ENCODE measurements around the gene HACD2. TPM values are rescaled to one million over a fixed set of nuclear protein-coding genes. Genes with fewer than 3 reads are reported as not detected.

The HACD2 gene
- polyA plus RNA-seq, 4 donors, result 15.1 to 51.3 (median 22.7) TPM

- Histone ChIP-seq H3K4me3 (ENCODE audit: low read depth in 1 of 3, low read length in 3 of 3) (no peak overlapping the region), H3K27me3 (ENCODE audit: control insufficient read depth in 3 of 3, insufficient read depth in 3 of 3, low read length in 3 of 3) (no peaks in the 10 kb centered on the region), H3K36me3 (ENCODE audit: control insufficient read depth in 3 of 3, insufficient read depth in 2 of 3, low read depth in 1 of 3, low read length in 3 of 3) (peaks cover 4 to 31% (median 5%) of the 10 kb centered on the region in 3 donors), H3K4me1 (ENCODE audit: control insufficient read depth in 3 of 3, insufficient read depth in 2 of 3, low read depth in 1 of 3, low read length in 2 of 3) (no peaks in the 10 kb centered on the region), H3K9me3 (ENCODE audit: control insufficient read depth in 2 of 2, insufficient read depth in 1 of 2, low read depth in 1 of 2, low read length in 1 of 2) (no peaks in the 10 kb centered on the region), H3K27ac (ENCODE audit: low read depth in 1 of 3, low read length in 2 of 3) (no peak overlapping the region)
- 70 to 96% (median 95%) methylated on average over 3 of the region's 3 CpGs for WGBS, 3 donors
- no peak for DNase-seq
- no peak for FAIRE-seq
Measured at GRCh38 chr3:123576122-123576521, 8.7 kb downstream of the HACD2 start.

GRCh38 chr3:123571973-123572365, 12.9 kb downstream of the HACD2 start:
- WGBS, 3 donors, result 70 to 96% (median 94%) methylated on average over 2 of the region's 2 CpGs
- H3K27me3 ChIP-seq (ENCODE audit: control insufficient read depth in 3 of 3, insufficient read depth in 3 of 3, low read length in 3 of 3), result no peaks in the 10 kb centered on the region
- FAIRE-seq, result no peak
- no peaks in the 10 kb centered on the region for H3K4me1 ChIP-seq (ENCODE audit: control insufficient read depth in 3 of 3, insufficient read depth in 2 of 3, low read depth in 1 of 3, low read length in 2 of 3)
- H3K36me3 ChIP-seq (ENCODE audit: control insufficient read depth in 3 of 3, insufficient read depth in 2 of 3, low read depth in 1 of 3, low read length in 3 of 3), result peaks cover 0 to 19% (median 4%) of the 10 kb centered on the region in 3 donors
- no peak overlapping the region for H3K27ac ChIP-seq (ENCODE audit: low read depth in 1 of 3, low read length in 2 of 3)
- H3K9me3 ChIP-seq (ENCODE audit: control insufficient read depth in 2 of 2, insufficient read depth in 1 of 2, low read depth in 1 of 2, low read length in 1 of 2), result no peaks in the 10 kb centered on the region
- no peak for DNase-seq
- no peak overlapping the region for H3K4me3 ChIP-seq (ENCODE audit: low read depth in 1 of 3, low read length in 3 of 3)

DNA sequence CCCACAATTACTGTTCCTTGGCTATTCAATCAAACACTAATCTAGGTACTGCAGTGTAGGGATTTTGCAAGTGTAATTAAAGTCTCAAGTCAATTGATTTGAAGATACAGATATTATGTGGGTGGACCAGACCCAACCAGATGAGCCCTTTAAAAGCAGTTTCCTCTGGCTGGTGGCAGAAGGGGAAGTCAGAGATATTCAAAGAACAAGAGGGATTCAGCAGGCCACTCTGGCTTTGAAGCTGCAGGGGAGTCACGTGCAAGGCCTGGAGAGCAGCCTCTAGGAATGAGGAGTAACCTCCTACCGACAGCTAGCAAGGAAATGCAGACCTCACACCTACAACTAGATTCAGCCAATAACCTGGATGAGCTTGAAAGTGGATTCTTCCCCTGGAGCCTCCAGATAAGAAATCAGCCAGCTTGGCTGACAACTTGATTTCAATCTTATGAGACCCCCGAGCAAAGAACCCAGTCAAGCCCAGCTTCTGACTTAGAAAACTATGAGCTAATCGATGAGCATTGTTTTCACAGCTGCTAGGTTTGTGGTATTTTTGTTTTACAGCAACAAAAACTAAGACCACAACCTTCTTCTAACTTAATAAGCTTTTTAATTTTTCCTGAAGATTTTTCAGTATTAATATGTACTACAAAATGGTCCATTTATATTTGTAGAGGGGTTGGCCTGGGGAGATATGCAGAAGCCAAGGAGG, 13.4 kb downstream of the HACD2 start:
- WGBS, 3 donors, result 68 to 95% (median 88%) methylated on average over 4 of the region's 4 CpGs

DNA sequence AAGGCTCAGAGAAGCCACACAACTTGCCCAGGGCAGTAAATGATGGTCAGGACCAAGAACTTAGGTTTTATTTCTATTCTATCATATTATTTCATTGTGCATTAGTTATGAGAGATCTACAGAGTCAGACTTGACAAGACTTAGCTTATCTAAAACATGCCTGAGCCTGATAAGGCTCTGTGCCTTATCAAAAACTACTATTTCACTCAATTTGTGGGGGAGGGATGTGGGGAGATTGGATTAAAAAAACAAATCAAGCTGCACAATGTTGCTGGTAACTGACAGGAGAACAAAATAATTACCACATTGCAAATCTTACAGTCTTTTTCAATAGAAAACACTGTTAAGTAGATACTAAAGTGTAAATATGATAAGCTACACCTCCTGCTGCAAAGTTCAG, 16.0 kb downstream of the HACD2 start:
- Histone ChIP-seq H3K4me3 (ENCODE audit: low read depth in 1 of 3, low read length in 3 of 3) (no peak overlapping the region), H3K36me3 (ENCODE audit: control insufficient read depth in 3 of 3, insufficient read depth in 2 of 3, low read depth in 1 of 3, low read length in 3 of 3) (peaks cover 0 to 29% (median 2%) of the 10 kb centered on the region in 3 donors), H3K9me3 (ENCODE audit: control insufficient read depth in 2 of 2, insufficient read depth in 1 of 2, low read depth in 1 of 2, low read length in 1 of 2) (no peaks in the 10 kb centered on the region), H3K27me3 (ENCODE audit: control insufficient read depth in 3 of 3, insufficient read depth in 3 of 3, low read length in 3 of 3) (no peaks in the 10 kb centered on the region), H3K27ac (ENCODE audit: low read depth in 1 of 3, low read length in 2 of 3) (no peak overlapping the region), H3K4me1 (ENCODE audit: control insufficient read depth in 3 of 3, insufficient read depth in 2 of 3, low read depth in 1 of 3, low read length in 2 of 3) (no peaks in the 10 kb centered on the region)
- no peak for FAIRE-seq
- DNase-seq, result no peak

More for the DNA sequence above, 13.4 kb downstream of the HACD2 start:
- Histone ChIP-seq H3K27ac (ENCODE audit: low read depth in 1 of 3, low read length in 2 of 3) (no peak overlapping the region), H3K27me3 (ENCODE audit: control insufficient read depth in 3 of 3, insufficient read depth in 3 of 3, low read length in 3 of 3) (no peaks in the 10 kb centered on the region), H3K4me3 (ENCODE audit: low read depth in 1 of 3, low read length in 3 of 3) (no peak overlapping the region), H3K36me3 (ENCODE audit: control insufficient read depth in 3 of 3, insufficient read depth in 2 of 3, low read depth in 1 of 3, low read length in 3 of 3) (peaks cover 0 to 19% (median 4%) of the 10 kb centered on the region in 3 donors), H3K9me3 (ENCODE audit: control insufficient read depth in 2 of 2, insufficient read depth in 1 of 2, low read depth in 1 of 2, low read length in 1 of 2) (no peaks in the 10 kb centered on the region), H3K4me1 (ENCODE audit: control insufficient read depth in 3 of 3, insufficient read depth in 2 of 3, low read depth in 1 of 3, low read length in 2 of 3) (no peaks in the 10 kb centered on the region)
- FAIRE-seq (no peak), DNase-seq (no peak)

- no peak overlapping the region for H3K4me3 ChIP-seq (ENCODE audit: low read depth in 1 of 3, low read length in 3 of 3)
- WGBS, 3 donors, result 90 to 96% (median 92%) methylated on average over 7 of the region's 7 CpGs
- H3K36me3 ChIP-seq (ENCODE audit: control insufficient read depth in 3 of 3, insufficient read depth in 2 of 3, low read depth in 1 of 3, low read length in 3 of 3), result peaks cover 0 to 32% (median 5%) of the 10 kb centered on the region in 3 donors
- no peak overlapping the region for H3K27ac ChIP-seq (ENCODE audit: low read depth in 1 of 3, low read length in 2 of 3)
- H3K27me3 ChIP-seq (ENCODE audit: control insufficient read depth in 3 of 3, insufficient read depth in 3 of 3, low read length in 3 of 3), result no peaks in the 10 kb centered on the region
- H3K4me1 ChIP-seq (ENCODE audit: control insufficient read depth in 3 of 3, insufficient read depth in 2 of 3, low read depth in 1 of 3, low read length in 2 of 3), result no peaks in the 10 kb centered on the region
- DNase-seq (no peak), FAIRE-seq (no peak)
- no peaks in the 10 kb centered on the region for H3K9me3 ChIP-seq (ENCODE audit: control insufficient read depth in 2 of 2, insufficient read depth in 1 of 2, low read depth in 1 of 2, low read length in 1 of 2)
Measured at GRCh38 chr3:123568034-123568433, 16.8 kb downstream of the HACD2 start.

GRCh38 chr3:123564056-123564455, 20.8 kb downstream of the HACD2 start:
- no peak overlapping the region for H3K27ac ChIP-seq (ENCODE audit: low read depth in 1 of 3, low read length in 2 of 3)
- 94 to 97% (median 96%) methylated on average over 6 of the region's 6 CpGs for WGBS, 3 donors
- FAIRE-seq (no peak), DNase-seq (no peak)
- peaks cover 0 to 22% (median 5%) of the 10 kb centered on the region in 3 donors for H3K36me3 ChIP-seq (ENCODE audit: control insufficient read depth in 3 of 3, insufficient read depth in 2 of 3, low read depth in 1 of 3, low read length in 3 of 3)
- no peaks in the 10 kb centered on the region for H3K9me3 ChIP-seq (ENCODE audit: control insufficient read depth in 2 of 2, insufficient read depth in 1 of 2, low read depth in 1 of 2, low read length in 1 of 2)
- H3K4me1 ChIP-seq (ENCODE audit: control insufficient read depth in 3 of 3, insufficient read depth in 2 of 3, low read depth in 1 of 3, low read length in 2 of 3), result no peaks in the 10 kb centered on the region
- no peak overlapping the region for H3K4me3 ChIP-seq (ENCODE audit: low read depth in 1 of 3, low read length in 3 of 3)
- H3K27me3 ChIP-seq (ENCODE audit: control insufficient read depth in 3 of 3, insufficient read depth in 3 of 3, low read length in 3 of 3), result no peaks in the 10 kb centered on the region

DNA sequence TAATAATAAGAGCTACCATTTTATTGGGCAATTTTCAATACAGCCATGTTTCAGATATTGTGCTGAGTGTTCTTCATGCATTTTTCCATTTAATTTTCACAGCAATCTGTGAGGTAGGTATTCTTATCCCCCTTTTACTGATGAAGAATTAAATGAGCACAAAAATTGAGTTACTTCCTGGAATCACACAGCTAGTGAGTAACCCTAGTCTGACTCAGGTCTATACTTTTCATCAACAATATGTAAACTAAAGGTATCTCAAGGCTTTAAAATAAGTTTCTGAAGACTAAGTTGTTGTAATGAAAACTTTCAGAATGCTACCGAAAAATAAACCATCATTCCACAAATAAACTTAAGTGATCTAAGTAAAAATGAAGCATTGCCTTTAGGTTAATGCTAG, 22.3 kb downstream of the HACD2 start:
- no peaks in the 10 kb centered on the region for H3K9me3 ChIP-seq (ENCODE audit: control insufficient read depth in 2 of 2, insufficient read depth in 1 of 2, low read depth in 1 of 2, low read length in 1 of 2)
- H3K4me1 ChIP-seq (ENCODE audit: control insufficient read depth in 3 of 3, insufficient read depth in 2 of 3, low read depth in 1 of 3, low read length in 2 of 3), result no peaks in the 10 kb centered on the region
- DNase-seq, result no peak
- no peak for FAIRE-seq
- H3K4me3 ChIP-seq (ENCODE audit: low read depth in 1 of 3, low read length in 3 of 3), result no peak overlapping the region
- H3K27ac ChIP-seq (ENCODE audit: low read depth in 1 of 3, low read length in 2 of 3), result no peak overlapping the region
- peaks cover 0 to 17% (median 3%) of the 10 kb centered on the region in 3 donors for H3K36me3 ChIP-seq (ENCODE audit: control insufficient read depth in 3 of 3, insufficient read depth in 2 of 3, low read depth in 1 of 3, low read length in 3 of 3)
- 83 to 100% (median 87%) methylated on average over 1 of the region's 1 CpG for WGBS, 3 donors
- H3K27me3 ChIP-seq (ENCODE audit: control insufficient read depth in 3 of 3, insufficient read depth in 3 of 3, low read length in 3 of 3), result no peaks in the 10 kb centered on the region

GRCh38 chr3:123561188-123561587, 23.7 kb downstream of the HACD2 start:
- no peaks in the 10 kb centered on the region for H3K27me3 ChIP-seq (ENCODE audit: control insufficient read depth in 3 of 3, insufficient read depth in 3 of 3, low read length in 3 of 3)
- no peaks in the 10 kb centered on the region for H3K9me3 ChIP-seq (ENCODE audit: control insufficient read depth in 2 of 2, insufficient read depth in 1 of 2, low read depth in 1 of 2, low read length in 1 of 2)
- no peak overlapping the region for H3K27ac ChIP-seq (ENCODE audit: low read depth in 1 of 3, low read length in 2 of 3)
- no peak overlapping the region for H3K4me3 ChIP-seq (ENCODE audit: low read depth in 1 of 3, low read length in 3 of 3)
- DNase-seq (no peak), FAIRE-seq (no peak)
- 68 to 86% (median 74%) methylated on average over 2 of the region's 2 CpGs for WGBS, 3 donors
- no peaks in the 10 kb centered on the region for H3K4me1 ChIP-seq (ENCODE audit: control insufficient read depth in 3 of 3, insufficient read depth in 2 of 3, low read depth in 1 of 3, low read length in 2 of 3)
- peaks cover 0 to 16% (median 3%) of the 10 kb centered on the region in 3 donors for H3K36me3 ChIP-seq (ENCODE audit: control insufficient read depth in 3 of 3, insufficient read depth in 2 of 3, low read depth in 1 of 3, low read length in 3 of 3)

Measured in small intestine (tissue), 7 donors.